ENCODE data around the gene WDR36.

WDR36 gene

GRCh38 chr5:111134087-111134486 lies 41.9 kb downstream of the WDR36 start:
- Histone ChIP-seq H3K27ac (ENCODE audit: low read length) (no peak overlapping the region), H3K4me1 (ENCODE audit: low read length) (peaks cover 17% of the 10 kb centered on the region), H3K36me3 (replicated peaks; ENCODE audit: low read depth, low read length) (no peaks in the 10 kb centered on the region), H3K9me3 (ENCODE audit: insufficient read depth, low read length) (no peaks in the 10 kb centered on the region), H3K9ac (ENCODE audit: low read length) (no peak overlapping the region), H3K79me2 (ENCODE audit: low read length) (no peaks in the 10 kb centered on the region), H3K4me3 (ENCODE audit: low read length) (no peak overlapping the region), H3K4me2 (ENCODE audit: low read length) (no peak overlapping the region), H4K20me1 (ENCODE audit: insufficient read depth, low read length) (no peaks in the 10 kb centered on the region), H3K27me3 (ENCODE audit: low read depth, low read length) (no peaks in the 10 kb centered on the region), H2AFZ (ENCODE audit: low read depth, low read length) (no peak overlapping the region)
- TF ChIP-seq EZH2phosphoT487 (IDR thresholded peaks at IDR 0.05; ENCODE audit: low read depth) = no peak
- TF ChIP-seq CTCF (IDR thresholded peaks at IDR 0.05; ENCODE audit: low read depth, low read length) = no peak

GRCh38 chr5:111134864-111135263 lies 42.7 kb downstream of the WDR36 start:
- Histone ChIP-seq H3K9me3 (ENCODE audit: insufficient read depth, low read length) (no peaks in the 10 kb centered on the region), H3K4me2 (ENCODE audit: low read length) (no peak overlapping the region), H3K79me2 (ENCODE audit: low read length) (no peaks in the 10 kb centered on the region), H3K4me1 (ENCODE audit: low read length) (peaks cover 17% of the 10 kb centered on the region), H3K4me3 (ENCODE audit: low read length) (no peak overlapping the region), H3K27ac (ENCODE audit: low read length) (no peak overlapping the region), H4K20me1 (ENCODE audit: insufficient read depth, low read length) (no peaks in the 10 kb centered on the region), H3K9ac (ENCODE audit: low read length) (no peak overlapping the region), H2AFZ (ENCODE audit: low read depth, low read length) (no peak overlapping the region), H3K36me3 (replicated peaks; ENCODE audit: low read depth, low read length) (no peaks in the 10 kb centered on the region), H3K27me3 (ENCODE audit: low read depth, low read length) (no peaks in the 10 kb centered on the region)
- TF ChIP-seq CTCF (IDR thresholded peaks at IDR 0.05; ENCODE audit: low read depth, low read length) (no peak), EZH2phosphoT487 (IDR thresholded peaks at IDR 0.05; ENCODE audit: low read depth) (no peak)

- Histone ChIP-seq H3K27ac (ENCODE audit: low read length) (no peak overlapping the region), H3K9me3 (ENCODE audit: insufficient read depth, low read length) (no peaks in the 10 kb centered on the region), H3K79me2 (ENCODE audit: low read length) (no peaks in the 10 kb centered on the region), H3K4me2 (ENCODE audit: low read length) (no peak overlapping the region), H3K4me1 (ENCODE audit: low read length) (peaks cover 17% of the 10 kb centered on the region), H3K27me3 (ENCODE audit: low read depth, low read length) (no peaks in the 10 kb centered on the region), H3K9ac (ENCODE audit: low read length) (no peak overlapping the region), H3K4me3 (ENCODE audit: low read length) (no peak overlapping the region), H3K36me3 (replicated peaks; ENCODE audit: low read depth, low read length) (no peaks in the 10 kb centered on the region), H2AFZ (ENCODE audit: low read depth, low read length) (no peak overlapping the region), H4K20me1 (ENCODE audit: insufficient read depth, low read length) (no peaks in the 10 kb centered on the region)
- TF ChIP-seq CTCF (IDR thresholded peaks at IDR 0.05; ENCODE audit: low read depth, low read length) (no peak), EZH2phosphoT487 (IDR thresholded peaks at IDR 0.05; ENCODE audit: low read depth) (no peak)
These were observed 43.2 kb downstream of the WDR36 start for GRCh38 chr5:111135363-111135762.

GRCh38 chr5:111135946-111136345 lies 43.8 kb downstream of the WDR36 start:
- H3K27ac ChIP-seq (ENCODE audit: low read length) = no peak overlapping the region
- H2AFZ ChIP-seq (ENCODE audit: low read depth, low read length) = no peak overlapping the region
- H3K36me3 ChIP-seq (replicated peaks; ENCODE audit: low read depth, low read length) = no peaks in the 10 kb centered on the region
- TF ChIP-seq EZH2phosphoT487 (IDR thresholded peaks at IDR 0.05; ENCODE audit: low read depth) (no peak), CTCF (IDR thresholded peaks at IDR 0.05; ENCODE audit: low read depth, low read length) (no peak)
- H3K9me3 ChIP-seq (ENCODE audit: insufficient read depth, low read length) = no peaks in the 10 kb centered on the region
- H3K27me3 ChIP-seq (ENCODE audit: low read depth, low read length) = no peaks in the 10 kb centered on the region
- H3K79me2 ChIP-seq (ENCODE audit: low read length) = no peaks in the 10 kb centered on the region
- no peaks in the 10 kb centered on the region for H4K20me1 ChIP-seq (ENCODE audit: insufficient read depth, low read length)
- peaks cover 17% of the 10 kb centered on the region for H3K4me1 ChIP-seq (ENCODE audit: low read length)
- no peak overlapping the region for H3K9ac ChIP-seq (ENCODE audit: low read length)
- no peak overlapping the region for H3K4me3 ChIP-seq (ENCODE audit: low read length)
- no peak overlapping the region for H3K4me2 ChIP-seq (ENCODE audit: low read length)

All from OCI-LY3 (cell line).